CD8-positive, alpha-beta memory T cell (primary cell): Measurements from ENCODE around the gene VAV1. TPM values are rescaled to one million over a fixed set of nuclear protein-coding genes. Genes with fewer than 3 reads are reported as not detected.

Source experiments
- CTCF ChIA-PET: fragments of 350-600 bp; sonication (Branson Sonifier 250); formaldehyde crosslinking; loops from one replicate; lab custom pipeline; 2021; ENCODE audit warnings: antibody characterized with exemption; lab: Charles Lee
- POLR2A ChIA-PET: fragments of 350-600 bp; sonication (Branson Sonifier 250); formaldehyde crosslinking; loops from one replicate; lab custom pipeline; 2021; ENCODE audit warnings: antibody characterized with exemption; lab: Charles Lee
- DNase-seq, 5 donors: peaks; one replicate each; pipeline versions ENCODE4 v3.0.0 to v3.0.0-alpha.2; 2020 to 2022; ENCODE audit warnings: mixed read lengths in 1 of 5
- H3K27ac ChIP-seq: one replicate; pipeline ENCODE4 v1.7.0; 2013; ENCODE audit warnings: low read depth, mild to moderate bottlenecking, low read length, moderate library complexity
- H3K27me3 ChIP-seq: 2 replicates; pipeline ENCODE4 v1.7.0; 2013; ENCODE audit warnings: low read length, mild to moderate bottlenecking; ENCODE audit not compliant: insufficient read depth, poor library complexity, severe bottlenecking
- H3K36me3 ChIP-seq: 2 replicates; pipeline ENCODE4 v1.7.0; 2013; ENCODE audit warnings: mild to moderate bottlenecking, low read length, moderate library complexity; ENCODE audit not compliant: insufficient read depth
- H3K4me1 ChIP-seq: 2 replicates; pipeline ENCODE4 v1.7.0; 2013; ENCODE audit warnings: mild to moderate bottlenecking, low read length, moderate library complexity; ENCODE audit not compliant: insufficient read depth
- H3K4me3 ChIP-seq: 2 replicates; pipeline ENCODE4 v1.7.0; 2013; ENCODE audit warnings: mild to moderate bottlenecking, low read length
- H3K9me3 ChIP-seq: 2 replicates; pipeline ENCODE4 v1.7.0; 2013; ENCODE audit warnings: mild to moderate bottlenecking, low read length
- H3K27ac Mint-ChIP-seq, 8 donors: one replicate each; pipeline ENCODE4 v1.8.0; 2020 to 2021; ENCODE audit warnings: mixed read lengths in 8 of 8, mild to moderate bottlenecking in 6 of 8, inconsistent platforms in 3 of 8, moderate library complexity in 3 of 8
- H3K27me3 Mint-ChIP-seq, 2 donors: one replicate each; pipeline ENCODE4 v1.8.0; 2020 to 2021; ENCODE audit warnings: mixed read lengths in 2 of 2, mild to moderate bottlenecking in 1 of 2, moderate library complexity in 1 of 2
- H3K36me3 Mint-ChIP-seq, 3 donors: one replicate each; pipeline ENCODE4 v1.8.0; 2020 to 2021; ENCODE audit warnings: mixed read lengths in 3 of 3, inconsistent platforms in 1 of 3, mild to moderate bottlenecking in 1 of 3
- H3K4me1 Mint-ChIP-seq, 3 donors: one replicate each; pipeline ENCODE4 v1.8.0; 2020 to 2021; ENCODE audit warnings: mixed read lengths in 3 of 3, inconsistent platforms in 1 of 3, mild to moderate bottlenecking in 1 of 3
- H3K4me3 Mint-ChIP-seq, 7 donors: one replicate each; pipeline ENCODE4 v1.8.0; 2020 to 2021; ENCODE audit warnings: mixed read lengths in 7 of 7, mild to moderate bottlenecking in 6 of 7, moderate library complexity in 4 of 7, inconsistent platforms in 2 of 7
- H3K9me3 Mint-ChIP-seq, 5 donors: one replicate each; pipeline ENCODE4 v1.8.0; 2020 to 2022; ENCODE audit warnings: mixed read lengths in 5 of 5, mild to moderate bottlenecking in 3 of 5, moderate library complexity in 2 of 5, inconsistent platforms in 1 of 5
- polyA plus RNA-seq: library from polyadenylated mRNA; unstranded; fragments of 300-500 nt; fragmentation: Illumina TruSeq; gene quantifications from one replicate; pipeline ENCODE4 v1.2.3, GENCODE V29; 2021
- total RNA-seq, 2 experiments: library from RNA; stranded (reverse); gene quantifications; one replicate each; pipeline ENCODE4 v1.2.3, GENCODE V29; 2021

The VAV1 gene
- total and polyA plus RNA-seq, 3 experiments from 2014 or later, result 28.4 to 52.9 (median 51.9) TPM

- Mint-ChIP-seq H3K9me3 (peaks cover 0 to 3% (median 0%) of the 10 kb centered on the region in 5 donors), H3K36me3 (peaks cover 0 to 9% (median 0%) of the 10 kb centered on the region in 3 donors), H3K27ac (no peak overlapping the region), H3K4me1 (peaks cover 0 to 5% (median 3%) of the 10 kb centered on the region in 3 donors), H3K4me3 (no peak overlapping the region), H3K27me3 (peaks cover 8 to 9% of the 10 kb centered on the region in 2 donors)
- Histone ChIP-seq H3K27me3 (no peaks in the 10 kb centered on the region), H3K27ac (no peak overlapping the region), H3K4me3 (no peak overlapping the region), H3K36me3 (no peaks in the 10 kb centered on the region), H3K4me1 (peaks cover 5% of the 10 kb centered on the region), H3K9me3 (no peaks in the 10 kb centered on the region)
- no peak for DNase-seq
- ChIA-PET CTCF (interaction anchor here (3.6 kb wide), 1 partner anchor 13 kb away, joined by 14 read pairs; no protein-coding TSS in a partner anchor), POLR2A (no interaction called here)
These were observed 105.3 kb downstream of the VAV1 start for GRCh38 chr19:6877766-6878165.

GRCh38 chr19:6886277-6886897 is 113.9 kb downstream of the VAV1 start:
- H3K9me3 Mint-ChIP-seq, result peaks cover 0 to 9% (median 1%) of the 10 kb centered on the region in 5 donors
- H3K9me3 ChIP-seq, result no peaks in the 10 kb centered on the region
- H3K4me3 Mint-ChIP-seq, result no peak overlapping the region
- ChIA-PET CTCF (interaction anchor here (2.5 kb wide), 1 partner anchor 23 kb away, joined by 6 read pairs; no protein-coding TSS in a partner anchor), POLR2A (no interaction called here)
- H3K27me3 Mint-ChIP-seq, result peaks cover 0 to 3% of the 10 kb centered on the region in 2 donors
- no peaks in the 10 kb centered on the region for H3K36me3 ChIP-seq
- no peak overlapping the region for H3K27ac ChIP-seq
- no peak for DNase-seq
- H3K4me1 ChIP-seq, result peaks cover 43% of the 10 kb centered on the region
- H3K4me1 Mint-ChIP-seq, result peaks cover 34 to 46% (median 43%) of the 10 kb centered on the region in 3 donors
- peaks cover 0 to 16% (median 4%) of the 10 kb centered on the region in 3 donors for H3K36me3 Mint-ChIP-seq
- H3K27ac Mint-ChIP-seq, result no peak overlapping the region
- no peak overlapping the region for H3K4me3 ChIP-seq
- H3K27me3 ChIP-seq, result no peaks in the 10 kb centered on the region

GRCh38 chr19:6887316-6887715 is 114.8 kb downstream of the VAV1 start, which contains the start of gene ADGRE1:
Gene ADGRE1, plus strand, starts transcription at chr19:6887579. Its CDS starts 30 bp downstream, at chr19:6887609.
- Mint-ChIP-seq H3K27me3 (peaks cover 0 to 3% of the 10 kb centered on the region in 2 donors), H3K27ac (peak within 1 kb of the TSS in 5 of 8 donors; percentile 20 to 67 (median 46)), H3K4me1 (peaks cover 44 to 55% (median 52%) of the 10 kb centered on the region in 3 donors), H3K9me3 (peaks cover 0 to 9% (median 1%) of the 10 kb centered on the region in 5 donors), H3K4me3 (peak within 1 kb of the TSS in 2 of 7 donors; percentile 9 to 12), H3K36me3 (peaks cover 0 to 16% (median 4%) of the 10 kb centered on the region in 3 donors)
- H3K27me3 ChIP-seq, result no peaks in the 10 kb centered on the region
- H3K36me3 ChIP-seq, result no peaks in the 10 kb centered on the region
- no peak within 1 kb of the TSS for H3K4me3 ChIP-seq
- no peak for DNase-seq
- H3K4me1 ChIP-seq, result peaks cover 53% of the 10 kb centered on the region
- H3K27ac ChIP-seq, result no peak within 1 kb of the TSS
- H3K9me3 ChIP-seq, result no peaks in the 10 kb centered on the region
- ChIA-PET POLR2A (no interaction called here), CTCF (no interaction called here)

- no peaks in the 10 kb centered on the region for H3K27me3 ChIP-seq
- ChIA-PET CTCF (interaction anchor here (2.3 kb wide), 1 partner anchor 25 kb away, joined by 17 read pairs; no protein-coding TSS in a partner anchor), POLR2A (no interaction called here)
- Mint-ChIP-seq H3K27ac (peak overlapping the region in 4 of 8 donors; percentile 0 to 46 (median 8)), H3K36me3 (peaks cover 0 to 23% (median 4%) of the 10 kb centered on the region in 3 donors), H3K4me1 (peaks cover 53 to 71% (median 67%) of the 10 kb centered on the region in 3 donors), H3K9me3 (peaks cover 0 to 9% (median 1%) of the 10 kb centered on the region in 5 donors), H3K4me3 (peak overlapping the region in 3 of 7 donors; percentile 14 to 40 (median 23)), H3K27me3 (peaks cover 0 to 5% of the 10 kb centered on the region in 2 donors)
- H3K4me3 ChIP-seq, result no peak overlapping the region
- no peak overlapping the region for H3K27ac ChIP-seq
- no peaks in the 10 kb centered on the region for H3K9me3 ChIP-seq
- H3K4me1 ChIP-seq, result peaks cover 69% of the 10 kb centered on the region
- DNase-seq, result no peak
- no peaks in the 10 kb centered on the region for H3K36me3 ChIP-seq
These were observed 116.5 kb downstream of the VAV1 start for GRCh38 chr19:6888967-6889366.

GRCh38 chr19:6890401-6890913 is 117.9 kb downstream of the VAV1 start:
- Mint-ChIP-seq H3K36me3 (peaks cover 0 to 38% (median 4%) of the 10 kb centered on the region in 3 donors), H3K4me3 (peak overlapping the region; percentile 33 to 77 (median 65)), H3K27me3 (peaks cover 3 to 9% of the 10 kb centered on the region in 2 donors), H3K9me3 (peaks cover 4 to 22% (median 6%) of the 10 kb centered on the region in 5 donors), H3K4me1 (peaks cover 53 to 81% (median 78%) of the 10 kb centered on the region in 3 donors), H3K27ac (peak overlapping the region; percentile 46 to 94 (median 81))
- Histone ChIP-seq H3K36me3 (no peaks in the 10 kb centered on the region), H3K27ac (no peak overlapping the region), H3K27me3 (no peaks in the 10 kb centered on the region), H3K4me3 (peak overlapping the region; percentile 9), H3K9me3 (peaks cover 6% of the 10 kb centered on the region), H3K4me1 (peaks cover 79% of the 10 kb centered on the region)
- ChIA-PET CTCF (interaction anchor here (0.9 to 2.3 kb wide), 6 partner anchors 24 to 153 kb away, joined by 3 to 17 read pairs (median 3); partner anchors contain the start of gene GPR108), POLR2A (interaction anchor here (0.6 to 1.3 kb wide), 3 partner anchors 26 to 159 kb away, joined by 3 to 13 read pairs (median 8); no protein-coding TSS in a partner anchor)
- DNase-seq, result peak in 2 of 5 donors; percentile 24 to 56

- no peaks in the 10 kb centered on the region for H3K27me3 ChIP-seq
- Mint-ChIP-seq H3K4me3 (peak overlapping the region in 6 of 7 donors; percentile 33 to 77 (median 67)), H3K9me3 (peaks cover 4 to 23% (median 6%) of the 10 kb centered on the region in 5 donors), H3K27me3 (peaks cover 3 to 11% of the 10 kb centered on the region in 2 donors), H3K27ac (peak overlapping the region in 7 of 8 donors; percentile 74 to 94 (median 81)), H3K4me1 (peaks cover 53 to 81% (median 78%) of the 10 kb centered on the region in 3 donors), H3K36me3 (peaks cover 0 to 43% (median 4%) of the 10 kb centered on the region in 3 donors)
- H3K36me3 ChIP-seq, result no peaks in the 10 kb centered on the region
- peak in 2 of 5 donors; percentile 11 to 44 for DNase-seq
- peak overlapping the region; percentile 15 for H3K4me3 ChIP-seq
- H3K4me1 ChIP-seq, result peaks cover 80% of the 10 kb centered on the region
- POLR2A ChIA-PET, result interaction anchor here (0.6 to 1.3 kb wide), 3 partner anchors 27 to 160 kb away, joined by 3 to 13 read pairs (median 8); no protein-coding TSS in a partner anchor
- H3K27ac ChIP-seq, result no peak overlapping the region
- CTCF ChIA-PET, result interaction anchor here (0.9 to 2.3 kb wide), 6 partner anchors 27 to 153 kb away, joined by 3 to 17 read pairs (median 3); partner anchors contain the start of gene GPR108
- H3K9me3 ChIP-seq, result peaks cover 6% of the 10 kb centered on the region
These were observed 118.4 kb downstream of the VAV1 start for GRCh38 chr19:6890938-6891337.

GRCh38 chr19:6891761-6892385 is 119.4 kb downstream of the VAV1 start:
- Mint-ChIP-seq H3K9me3 (peaks cover 4 to 25% (median 6%) of the 10 kb centered on the region in 5 donors), H3K4me1 (peaks cover 55 to 81% (median 75%) of the 10 kb centered on the region in 3 donors), H3K4me3 (peak overlapping the region in 6 of 7 donors; percentile 42 to 76 (median 56)), H3K27ac (peak overlapping the region; percentile 29 to 97 (median 85)), H3K36me3 (peaks cover 0 to 45% (median 4%) of the 10 kb centered on the region in 3 donors), H3K27me3 (peaks cover 3 to 14% of the 10 kb centered on the region in 2 donors)
- Histone ChIP-seq H3K27ac (no peak overlapping the region), H3K4me1 (peaks cover 80% of the 10 kb centered on the region), H3K27me3 (no peaks in the 10 kb centered on the region), H3K4me3 (peak overlapping the region; percentile 35), H3K36me3 (no peaks in the 10 kb centered on the region), H3K9me3 (peaks cover 6% of the 10 kb centered on the region)
- DNase-seq, result peak in 1 of 5 donors; percentile 59
- CTCF ChIA-PET, result interaction anchor here (0.6 to 1.2 kb wide), 2 partner anchors 28 to 72 kb away, joined by 3 read pairs; no protein-coding TSS in a partner anchor
- POLR2A ChIA-PET, result interaction anchor here (0.5 to 0.6 kb wide), 2 partner anchors 264 to 575 kb away, joined by 7 to 8 read pairs; no protein-coding TSS in a partner anchor
